ENCODE results near the gene SV2C. TPM values are rescaled to one million over a fixed set of nuclear protein-coding genes. Genes with fewer than 3 reads are reported as not detected.

Gene SV2C
- total RNA-seq, 1 donor from 2014 or later: not detected

GRCh38 chr5:76379316-76379715, 296.1 kb downstream of the SV2C start:
- DNase-seq (ENCODE audit: low read depth, low spot score): no peak

- DNase-seq (ENCODE audit: low read depth, low spot score): no peak
Observed at GRCh38 chr5:76379855-76380254, 296.7 kb downstream of the SV2C start.

- no peak for DNase-seq (ENCODE audit: low read depth, low spot score)
Observed at GRCh38 chr5:76380346-76381066, 297.3 kb downstream of the SV2C start.

GRCh38 chr5:76383126-76383832, 300.1 kb downstream of the SV2C start:
- no peak for DNase-seq (ENCODE audit: low read depth, low spot score)

- no peak for DNase-seq (ENCODE audit: low read depth, low spot score)
Observed at GRCh38 chr5:76384189-76384588, 301.0 kb downstream of the SV2C start.

GRCh38 chr5:76384705-76385104, 301.5 kb downstream of the SV2C start:
- no peak for DNase-seq (ENCODE audit: low read depth, low spot score)

GRCh38 chr5:76385540-76385939, 302.4 kb downstream of the SV2C start:
- DNase-seq (ENCODE audit: low read depth, low spot score): no peak

- DNase-seq (ENCODE audit: low read depth, low spot score): no peak
Observed at GRCh38 chr5:76386360-76386759, 303.2 kb downstream of the SV2C start.

GRCh38 chr5:76388236-76388635, 305.1 kb downstream of the SV2C start:
- DNase-seq (ENCODE audit: low read depth, low spot score): no peak

- DNase-seq (ENCODE audit: low read depth, low spot score): no peak
Observed at GRCh38 chr5:76388791-76389512, 305.8 kb downstream of the SV2C start.

GRCh38 chr5:76389513-76390154, 306.5 kb downstream of the SV2C start:
- no peak for DNase-seq (ENCODE audit: low read depth, low spot score)

- no peak for DNase-seq (ENCODE audit: low read depth, low spot score)
Observed at GRCh38 chr5:76391014-76391413, 307.8 kb downstream of the SV2C start.

- DNase-seq (ENCODE audit: low read depth, low spot score): no peak
Observed at GRCh38 chr5:76393035-76393680, 310.0 kb downstream of the SV2C start.

GRCh38 chr5:76397200-76397599, 314.0 kb downstream of the SV2C start:
- no peak for DNase-seq (ENCODE audit: low read depth, low spot score)

- no peak for DNase-seq (ENCODE audit: low read depth, low spot score)
Observed at GRCh38 chr5:76399268-76399667, 316.1 kb downstream of the SV2C start.

GRCh38 chr5:76400466-76400865, 317.3 kb downstream of the SV2C start:
- DNase-seq (ENCODE audit: low read depth, low spot score): no peak

- no peak for DNase-seq (ENCODE audit: low read depth, low spot score)
Observed at GRCh38 chr5:76401801-76402250, 318.6 kb downstream of the SV2C start.

GRCh38 chr5:76402251-76402885, 319.2 kb downstream of the SV2C start:
- DNase-seq (ENCODE audit: low read depth, low spot score): no peak

- DNase-seq (ENCODE audit: low read depth, low spot score): no peak
Observed at GRCh38 chr5:76402886-76403765, 319.9 kb downstream of the SV2C start, which contains the start of gene IQGAP2. IQGAP2 (plus strand) TSS chr5:76403285; CDS start chr5:76403546, 261 bp downstream.

Measured in pulmonary artery endothelial cell (primary cell).